SK-N-SH (cell line): Measurements from ENCODE around the gene MLLT1. TPM values are rescaled to one million over a fixed set of nuclear protein-coding genes. Genes with fewer than 3 reads are reported as not detected.

Experiments used
- CTCF ChIA-PET: fragments of 300-600, 350-600 bp; formaldehyde crosslinking; extraction: SDS; loops from one replicate; lab custom pipeline; 2021; lab: Yijun Ruan, JAX
- POLR2A ChIA-PET: fragments of 350-600 bp; sonication (Branson Sonifier 250); formaldehyde crosslinking; extraction: SDS; loops from one replicate; lab custom pipeline; 2020; ENCODE audit warnings: antibody characterized with exemption, inconsistent platforms; lab: Yijun Ruan, JAX
- DNase-seq: peaks from one replicate; pipeline ENCODE4 v3.0.0; 2012
- H2AFZ ChIP-seq: fragments of 200-600 bp; sonication (generic); 2 replicates; pipeline ENCODE4 v1.8.1; 2016; ENCODE audit warnings: antibody characterized with exemption, mild to moderate bottlenecking, low read depth
- H3F3A ChIP-seq: fragments of 200-600 bp; sonication (generic); replicated peaks from 2 replicates; pipeline ENCODE3; 2016; ENCODE audit warnings: antibody characterized with exemption, mild to moderate bottlenecking; ENCODE audit not compliant: insufficient read depth
- H3K27ac ChIP-seq, 2 experiments: fragments of 200-500 bp in 1 of 2; fragments of 200-600 bp in 1 of 2; sonication (Bioruptor generic) in 1 of 2; sonication (generic), shearing (Covaris generic) in 1 of 2; 2 replicates each; pipeline versions ENCODE4 v1.5.1 to v1.6.1; 2014 to 2016; ENCODE audit warnings: low read depth in 2 of 2, inconsistent platforms in 1 of 2, low read length in 1 of 2, mild to moderate bottlenecking in 1 of 2, mixed read lengths in 1 of 2
- H3K27me3 ChIP-seq: fragments of 200-600 bp; sonication (generic), shearing (Covaris generic); 2 replicates; pipeline ENCODE4 v1.6.1; 2016; ENCODE audit warnings: mixed run types; ENCODE audit not compliant: insufficient read depth
- H3K36me3 ChIP-seq, 2 experiments: fragments of 200-500 bp in 1 of 2; fragments of 200-600 bp in 1 of 2; sonication (Bioruptor generic) in 1 of 2; sonication (generic) in 1 of 2; replicated peaks in 1 of 2; 2 replicates each; pipeline versions ENCODE3 to v1.5.1; 2014 to 2016; ENCODE audit warnings: low read length in 1 of 2, mild to moderate bottlenecking in 1 of 2; ENCODE audit not compliant: insufficient read depth in 2 of 2, control insufficient read depth in 1 of 2
- H3K4me1 ChIP-seq, 2 experiments: fragments of 200-500 bp in 1 of 2; fragments of 200-600 bp in 1 of 2; sonication (Bioruptor generic) in 1 of 2; sonication (generic), shearing (Covaris generic) in 1 of 2; 2 replicates each; pipeline versions ENCODE4 v1.5.1 to v1.6.1; 2014 to 2016; ENCODE audit warnings: low read depth in 1 of 2, low read length in 1 of 2, mixed run types in 1 of 2; ENCODE audit not compliant: insufficient read depth in 2 of 2, control insufficient read depth in 1 of 2
- H3K4me2 ChIP-seq: fragments of 200-600 bp; sonication (generic), shearing (Covaris generic); 2 replicates; pipeline ENCODE4 v1.6.1; 2017; ENCODE audit warnings: mixed run types
- H3K4me3 ChIP-seq, 2 experiments: fragments of 200-500 bp in 1 of 2; fragments of 200-600 bp in 1 of 2; sonication (Bioruptor generic) in 1 of 2; sonication (generic), shearing (Covaris generic) in 1 of 2; 2 replicates each; pipeline versions ENCODE4 v1.5.1 to v1.8.1; 2014 to 2016; ENCODE audit warnings: low read depth in 2 of 2, inconsistent platforms in 1 of 2, low read length in 1 of 2, mild to moderate bottlenecking in 1 of 2, mixed read lengths in 1 of 2, moderate library complexity in 1 of 2
- H3K79me2 ChIP-seq: fragments of 200-600 bp; sonication (generic); 2 replicates; pipeline ENCODE4 v1.8.1; 2017; ENCODE audit warnings: mild to moderate bottlenecking; ENCODE audit not compliant: insufficient read depth
- H3K9ac ChIP-seq: fragments of 200-600 bp; sonication (generic); 2 replicates; pipeline ENCODE4 v1.6.1; 2017; ENCODE audit warnings: mixed run types
- H3K9me2 ChIP-seq: fragments of 200-600 bp; sonication (generic); 2 replicates; pipeline ENCODE4 v1.6.1; 2017; ENCODE audit warnings: mixed run types
- H3K9me3 ChIP-seq: fragments of 200-600 bp; sonication (generic); 2 replicates; pipeline ENCODE4 v1.6.1; 2017; ENCODE audit warnings: mixed run types, mild to moderate bottlenecking, moderate library complexity
- H4K20me1 ChIP-seq: fragments of 200-600 bp; sonication (generic); 2 replicates; pipeline ENCODE4 v1.6.1; 2017; ENCODE audit warnings: mild to moderate bottlenecking, mixed run types; ENCODE audit not compliant: insufficient read depth
- CHD2 ChIP-seq: fragments of 150-350 bp; IDR thresholded peaks from 2 replicates; pipeline ENCODE4 v1.6.1; 2018; ENCODE audit warnings: low read length; ENCODE audit not compliant: partially characterized antibody
- FOSL2 ChIP-seq: IDR thresholded peaks from 2 replicates; pipeline ENCODE4 v1.4.0; 2012; ENCODE audit warnings: low read depth, mild to moderate bottlenecking, moderate library complexity, borderline replicate concordance
- FOXJ3 ChIP-seq: sonication (generic); formaldehyde crosslinking; IDR thresholded peaks from 2 replicates; pipeline ENCODE4 v1.5.1; 2020; ENCODE audit warnings: mild to moderate bottlenecking, missing genetic modification reagents
- GATA2 ChIP-seq: sonication (generic); formaldehyde crosslinking; IDR thresholded peaks from 2 replicates; pipeline ENCODE4 v1.5.0; 2020; ENCODE audit warnings: mild to moderate bottlenecking, missing genetic modification reagents
- JUND ChIP-seq: IDR thresholded peaks from 2 replicates; pipeline ENCODE4 v1.4.0; 2012
- NRF1 ChIP-seq: IDR thresholded peaks from 2 replicates; pipeline ENCODE4 v1.6.1; 2012; ENCODE audit warnings: low read depth, mild to moderate bottlenecking, low read length
- POLR2AphosphoS5 ChIP-seq: IDR thresholded peaks from 2 replicates; pipeline ENCODE4 v1.6.1; 2012; ENCODE audit warnings: low read depth, low read length
- RAD21 ChIP-seq: IDR thresholded peaks from 2 replicates; pipeline ENCODE4 v1.6.1; 2012; ENCODE audit warnings: mild to moderate bottlenecking, low read length
- RFX5 ChIP-seq: IDR thresholded peaks from 2 replicates; pipeline ENCODE4 v1.6.1; 2012; ENCODE audit warnings: mild to moderate bottlenecking, improper control_type of control experiment, low read length
- SIN3A ChIP-seq: IDR thresholded peaks from 2 replicates; pipeline ENCODE4 v1.6.1; 2012; ENCODE audit warnings: low read depth, mild to moderate bottlenecking, low read length, moderate library complexity, borderline replicate concordance
- TCF12 ChIP-seq: IDR thresholded peaks from 2 replicates; pipeline ENCODE4 v1.4.0; 2012
- TEAD4 ChIP-seq: IDR thresholded peaks from 2 replicates; pipeline ENCODE4 v1.4.0; 2012; ENCODE audit warnings: mild to moderate bottlenecking, borderline replicate concordance; ENCODE audit not compliant: insufficient read depth
- YY1 ChIP-seq: IDR thresholded peaks from 2 replicates; pipeline ENCODE4 v1.4.0; 2012; ENCODE audit warnings: low read depth, mild to moderate bottlenecking
- WGBS: methylation state at CpG from one replicate; pipeline ENCODE4 v1.1.6; 2017; ENCODE audit warnings: low lambda C conversion rate; 5-methylcytosine and 5-hydroxymethylcytosine counted together
- polyA plus RNA-seq, 3 experiments: library from polyadenylated mRNA; depleted of rRNA; stranded (reverse); fragments of >200 nt; gene quantifications; 2 replicates each; pipeline ENCODE4 v1.2.3, GENCODE V29; 2012
- TF ChIP-seq, protein P1 (sequence below): IDR thresholded peaks from 2 replicates; pipeline ENCODE4 v1.6.1; 2012; ENCODE audit warnings: mild to moderate bottlenecking, low read depth, low read length, moderate library complexity
- TF ChIP-seq, protein P2 (sequence below): fragments of 150-350 bp; IDR thresholded peaks from 2 replicates; pipeline ENCODE4 v1.6.1; 2017; ENCODE audit warnings: antibody characterized with exemption, low read length, low read depth, borderline replicate concordance

The MLLT1 gene
- polyA plus RNA-seq, 1 of the 3 experiments (the other 2 are of a cell fraction) = 19.0 TPM

DNA sequence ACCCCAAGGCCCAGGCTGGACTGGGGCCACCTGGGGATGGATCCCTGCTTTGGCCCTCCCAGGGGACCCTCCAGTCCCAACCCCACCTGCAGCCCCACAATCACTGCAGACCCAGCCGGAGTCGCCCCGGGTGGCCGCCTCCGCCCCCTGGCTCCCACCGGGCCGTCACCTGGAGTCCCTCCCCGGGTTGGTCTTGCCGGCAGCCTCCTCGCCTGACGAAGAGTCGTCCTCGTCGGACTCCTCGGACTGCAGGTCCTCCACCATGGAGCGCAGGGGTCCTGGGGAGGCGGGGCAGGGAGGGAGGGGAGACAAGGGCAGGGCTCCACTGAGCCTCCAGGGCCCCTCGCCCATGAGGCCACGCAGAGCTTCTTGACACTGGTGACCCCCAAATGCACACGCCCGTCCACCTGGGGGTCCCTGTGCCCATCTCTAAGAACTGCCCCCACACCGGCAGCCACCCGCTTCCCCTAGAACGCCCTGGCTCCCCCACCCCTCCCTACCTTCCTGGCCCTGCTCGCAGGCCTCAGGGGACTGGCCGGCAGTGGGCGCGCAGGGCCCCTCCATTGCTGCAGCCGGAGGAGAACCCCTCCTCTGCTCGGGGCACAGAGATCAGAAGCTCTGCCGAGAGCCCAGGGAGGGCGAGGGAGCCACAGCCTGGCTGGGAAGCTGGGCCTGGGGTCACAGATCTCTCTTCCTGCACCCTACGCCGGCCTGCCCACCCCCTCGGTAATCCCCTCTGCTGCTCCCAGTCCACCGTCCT is 63.4 kb downstream of the MLLT1 start:
- Histone ChIP-seq H3K4me1 (peaks cover 0 to 37% of the 10 kb centered on the region in 2 experiments; a peak in 1 of 4 replicates), H3K27me3 (no peaks in the 10 kb centered on the region), H3K79me2 (no peaks in the 10 kb centered on the region), H3K9me3 (no peaks in the 10 kb centered on the region), H3K27ac (peak overlapping the region in 1 of 2 experiments; percentile 64; a peak in 2 of 4 replicates), H3K36me3 (peaks cover 0 to 32% of the 10 kb centered on the region in 2 experiments), H3F3A (no peaks in the 10 kb centered on the region), H2AFZ (no peak overlapping the region), H3K4me3 (no peak overlapping the region), H3K9me2 (no peaks in the 10 kb centered on the region), H4K20me1 (peaks cover 5% of the 10 kb centered on the region; the same call in 1 of the 2 replicates), H3K4me2 (no peak overlapping the region), H3K9ac (no peak overlapping the region)
- CTCF ChIA-PET = interaction anchor here (0.5 to 4.0 kb wide), 4 partner anchors 11 to 91 kb away, joined by 3 to 42 read pairs (median 11); no protein-coding TSS in a partner anchor
- POLR2A ChIA-PET = no interaction called here
- DNase-seq = peak; percentile 39
- TF ChIP-seq JUND = no peak
- no peak for TF ChIP-seq RAD21
- TF ChIP-seq POLR2AphosphoS5 = no peak
- TF ChIP-seq YY1 = no peak
- no peak for TF ChIP-seq SIN3A
- TF ChIP-seq RFX5 = no peak
- TF ChIP-seq CHD2 = no peak
- no peak for TF ChIP-seq TEAD4
- TF ChIP-seq GATA2 (CRISPR knock-in tag) = no peak
- no peak for TF ChIP-seq NRF1
- no peak for TF ChIP-seq TCF12
- TF ChIP-seq FOXJ3 (CRISPR knock-in tag) = no peak
- TF ChIP-seq FOSL2 = no peak
- TF ChIP-seq, protein P1, sequence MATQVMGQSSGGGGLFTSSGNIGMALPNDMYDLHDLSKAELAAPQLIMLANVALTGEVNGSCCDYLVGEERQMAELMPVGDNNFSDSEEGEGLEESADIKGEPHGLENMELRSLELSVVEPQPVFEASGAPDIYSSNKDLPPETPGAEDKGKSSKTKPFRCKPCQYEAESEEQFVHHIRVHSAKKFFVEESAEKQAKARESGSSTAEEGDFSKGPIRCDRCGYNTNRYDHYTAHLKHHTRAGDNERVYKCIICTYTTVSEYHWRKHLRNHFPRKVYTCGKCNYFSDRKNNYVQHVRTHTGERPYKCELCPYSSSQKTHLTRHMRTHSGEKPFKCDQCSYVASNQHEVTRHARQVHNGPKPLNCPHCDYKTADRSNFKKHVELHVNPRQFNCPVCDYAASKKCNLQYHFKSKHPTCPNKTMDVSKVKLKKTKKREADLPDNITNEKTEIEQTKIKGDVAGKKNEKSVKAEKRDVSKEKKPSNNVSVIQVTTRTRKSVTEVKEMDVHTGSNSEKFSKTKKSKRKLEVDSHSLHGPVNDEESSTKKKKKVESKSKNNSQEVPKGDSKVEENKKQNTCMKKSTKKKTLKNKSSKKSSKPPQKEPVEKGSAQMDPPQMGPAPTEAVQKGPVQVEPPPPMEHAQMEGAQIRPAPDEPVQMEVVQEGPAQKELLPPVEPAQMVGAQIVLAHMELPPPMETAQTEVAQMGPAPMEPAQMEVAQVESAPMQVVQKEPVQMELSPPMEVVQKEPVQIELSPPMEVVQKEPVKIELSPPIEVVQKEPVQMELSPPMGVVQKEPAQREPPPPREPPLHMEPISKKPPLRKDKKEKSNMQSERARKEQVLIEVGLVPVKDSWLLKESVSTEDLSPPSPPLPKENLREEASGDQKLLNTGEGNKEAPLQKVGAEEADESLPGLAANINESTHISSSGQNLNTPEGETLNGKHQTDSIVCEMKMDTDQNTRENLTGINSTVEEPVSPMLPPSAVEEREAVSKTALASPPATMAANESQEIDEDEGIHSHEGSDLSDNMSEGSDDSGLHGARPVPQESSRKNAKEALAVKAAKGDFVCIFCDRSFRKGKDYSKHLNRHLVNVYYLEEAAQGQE = no peak
- TF ChIP-seq, protein P2, sequence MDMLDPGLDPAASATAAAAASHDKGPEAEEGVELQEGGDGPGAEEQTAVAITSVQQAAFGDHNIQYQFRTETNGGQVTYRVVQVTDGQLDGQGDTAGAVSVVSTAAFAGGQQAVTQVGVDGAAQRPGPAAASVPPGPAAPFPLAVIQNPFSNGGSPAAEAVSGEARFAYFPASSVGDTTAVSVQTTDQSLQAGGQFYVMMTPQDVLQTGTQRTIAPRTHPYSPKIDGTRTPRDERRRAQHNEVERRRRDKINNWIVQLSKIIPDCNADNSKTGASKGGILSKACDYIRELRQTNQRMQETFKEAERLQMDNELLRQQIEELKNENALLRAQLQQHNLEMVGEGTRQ = no peak
- WGBS = 96% methylated on average over 26 of the region's 36 CpGs
